Neural cell (in vitro differentiated cells): Measurements from ENCODE around the gene FBL. TPM values are rescaled to one million over a fixed set of nuclear protein-coding genes. Genes with fewer than 3 reads are reported as not detected.

Source experiments
- H2AFZ ChIP-seq: fragments of 200-600, 300-800 bp; sonication (generic), shearing (Covaris generic); 2 replicates; pipeline ENCODE4 v1.6.0; 2014; ENCODE audit warnings: low read depth, mild to moderate bottlenecking, antibody characterized with exemption, low read length, moderate library complexity
- H3F3A ChIP-seq: fragments of 200-600 bp; shearing (Covaris generic); 2 replicates; pipeline ENCODE4 v1.6.1; 2016; ENCODE audit warnings: mild to moderate bottlenecking, moderate library complexity, mixed read lengths, antibody characterized with exemption, low read length; ENCODE audit not compliant: insufficient read depth, poor library complexity, severe bottlenecking
- H3K27ac ChIP-seq: fragments of 200-600, 300-800 bp; sonication (generic), shearing (Covaris generic); 2 replicates; pipeline ENCODE4 v1.5.1; 2014; ENCODE audit warnings: mild to moderate bottlenecking, low read length, moderate library complexity
- H3K27me3 ChIP-seq: fragments of 300-800, 200-600 bp; sonication (generic), shearing (Covaris generic); 2 replicates; pipeline ENCODE4 v1.6.0; 2014; ENCODE audit warnings: mild to moderate bottlenecking, low read depth, low read length, moderate library complexity; ENCODE audit not compliant: insufficient read depth
- H3K36me3 ChIP-seq: fragments of 300-800, 200-600 bp; sonication (generic), shearing (Covaris generic); 2 replicates; pipeline ENCODE4 v1.5.1; 2014; ENCODE audit warnings: mild to moderate bottlenecking, antibody characterized with exemption, low read length, moderate library complexity; ENCODE audit not compliant: insufficient read depth
- H3K4me2 ChIP-seq: fragments of 300-800, 200-600 bp; sonication (generic), shearing (Covaris generic); 2 replicates; pipeline ENCODE4 v1.6.0; 2014; ENCODE audit warnings: mild to moderate bottlenecking, low read length
- H3K4me3 ChIP-seq: fragments of 300-800, 200-600 bp; sonication (generic), shearing (Covaris generic); 2 replicates; pipeline ENCODE4 v1.5.1; 2014; ENCODE audit warnings: mild to moderate bottlenecking, low read length, moderate library complexity
- H3K79me2 ChIP-seq: fragments of 200-600 bp; shearing (Covaris generic); replicated peaks from 2 replicates; pipeline ENCODE4 v1.6.0; 2014; ENCODE audit warnings: mild to moderate bottlenecking, low read length, moderate library complexity; ENCODE audit not compliant: insufficient read depth
- H3K9ac ChIP-seq: fragments of 300-800, 200-600 bp; sonication (generic), shearing (Covaris generic); 2 replicates; pipeline ENCODE4 v1.6.1; 2016; ENCODE audit warnings: mild to moderate bottlenecking, low read length, mixed read lengths
- H3K9me2 ChIP-seq: fragments of 200-600 bp; shearing (Covaris generic); 2 replicates; pipeline ENCODE4 v1.6.1; 2016; ENCODE audit warnings: mild to moderate bottlenecking, low read length, mixed read lengths; ENCODE audit not compliant: insufficient read depth
- H3K9me3 ChIP-seq: fragments of 200-600, 300-800 bp; sonication (generic), shearing (Covaris generic); 2 replicates; pipeline ENCODE4 v1.6.1; 2016; ENCODE audit warnings: mild to moderate bottlenecking, mixed run types, low read length, moderate library complexity, mixed read lengths
- H4K20me1 ChIP-seq: fragments of 200-600 bp; shearing (Covaris generic); 2 replicates; pipeline ENCODE4 v1.6.1; 2016; ENCODE audit warnings: mild to moderate bottlenecking, mixed run types; ENCODE audit not compliant: insufficient read depth
- EP300 ChIP-seq: fragments of 450-650 bp; conservative IDR thresholded peaks from 2 replicates; pipeline ENCODE4 v1.6.1; 2014; ENCODE audit warnings: antibody characterized with exemption, mild to moderate bottlenecking, moderate library complexity; ENCODE audit not compliant: poor library complexity, severe bottlenecking
- EZH2 ChIP-seq: fragments of 200-600, 300-800 bp; shearing (Covaris generic), sonication (generic); IDR thresholded peaks from 2 replicates; pipeline ENCODE4 v1.6.1; 2014; ENCODE audit warnings: antibody characterized with exemption, low read length, borderline replicate concordance, mild to moderate bottlenecking; ENCODE audit not compliant: insufficient read depth, poor library complexity, severe bottlenecking
- MXI1 ChIP-seq: fragments of 450-650 bp; conservative IDR thresholded peaks from 2 replicates; pipeline ENCODE4 v1.6.1; 2014; ENCODE audit warnings: antibody characterized with exemption, mild to moderate bottlenecking; ENCODE audit not compliant: poor library complexity, severe bottlenecking
- POLR2AphosphoS5 ChIP-seq: IDR thresholded peaks from 2 replicates; pipeline ENCODE4 v1.6.1; 2012
- RAD21 ChIP-seq: fragments of 450-650 bp; conservative IDR thresholded peaks from 2 replicates; pipeline ENCODE4 v1.6.1; 2014; ENCODE audit warnings: antibody characterized with exemption, mild to moderate bottlenecking, moderate library complexity
- SMC3 ChIP-seq: fragments of 450-650 bp; conservative IDR thresholded peaks from 2 replicates; pipeline ENCODE4 v1.6.1; 2014; ENCODE audit warnings: antibody characterized with exemption, mild to moderate bottlenecking, moderate library complexity; ENCODE audit not compliant: poor library complexity
- TAF1 ChIP-seq: IDR thresholded peaks from 2 replicates; pipeline ENCODE4 v1.6.1; 2012; ENCODE audit warnings: low read depth
- polyA plus RNA-seq: library from polyadenylated mRNA; depleted of rRNA; stranded (reverse); fragments of >200 nt; gene quantifications from 2 replicates; pipeline ENCODE4 v1.2.3, GENCODE V29; 2014
- TF ChIP-seq, protein P1 (sequence below): IDR thresholded peaks from 2 replicates; pipeline ENCODE4 v1.6.1; 2012; ENCODE audit warnings: borderline replicate concordance
- TF ChIP-seq, protein P2 (sequence below): fragments of 450-650 bp; IDR thresholded peaks from 2 replicates; pipeline ENCODE4 v1.5.1; 2014; ENCODE audit warnings: antibody characterized with exemption, mild to moderate bottlenecking, moderate library complexity; ENCODE audit not compliant: poor library complexity, severe bottlenecking

FBL gene
- polyA plus RNA-seq, 1 donor from 2014 or later, result 84.7 TPM

DNA sequence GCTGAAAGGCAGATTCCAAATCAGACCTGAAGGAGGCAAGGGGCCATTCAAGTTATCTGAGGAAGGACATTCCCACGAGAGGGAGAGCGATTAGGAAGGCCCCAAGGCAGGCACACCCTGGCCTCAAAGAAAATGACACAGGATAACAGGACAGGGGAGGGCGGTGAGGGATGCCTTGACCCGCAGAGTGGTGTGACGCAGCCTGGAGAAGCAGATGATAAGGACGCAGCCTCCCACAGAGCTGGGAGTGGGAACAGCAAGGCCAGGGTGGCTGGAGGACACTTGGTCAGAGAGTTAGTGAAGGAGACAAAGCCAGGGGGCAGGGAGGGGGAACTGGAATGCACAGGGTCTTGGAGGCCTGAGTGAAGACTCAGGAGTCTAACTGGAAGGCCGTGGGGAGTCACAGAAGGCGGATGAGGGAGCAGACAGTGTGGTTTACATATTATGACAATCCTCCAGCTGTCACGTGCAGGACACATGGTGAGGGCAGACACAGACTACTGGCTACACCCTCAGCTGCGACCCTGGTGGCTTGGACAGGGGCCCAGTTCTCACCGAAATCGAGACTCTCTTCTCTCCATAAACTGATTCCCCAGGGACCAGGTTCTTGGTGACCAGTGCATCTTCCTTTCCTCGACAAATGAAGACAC, 6.4 kb downstream of the FBL start:
- Histone ChIP-seq H3K4me3 (no peak overlapping the region), H2AFZ (no peak overlapping the region), H3K79me2 (peaks cover 28% of the 10 kb centered on the region), H3K9ac (no peak overlapping the region), H4K20me1 (no peaks in the 10 kb centered on the region), H3K36me3 (peaks cover 3% of the 10 kb centered on the region), H3K9me2 (no peaks in the 10 kb centered on the region), H3K4me2 (no peak overlapping the region), H3F3A (no peaks in the 10 kb centered on the region), H3K9me3 (no peaks in the 10 kb centered on the region), H3K27me3 (no peaks in the 10 kb centered on the region), H3K27ac (no peak overlapping the region)
- TF ChIP-seq RAD21, result no peak
- TF ChIP-seq TAF1, result no peak
- TF ChIP-seq EZH2, result no peak
- TF ChIP-seq POLR2AphosphoS5, result no peak
- TF ChIP-seq MXI1, result no peak
- TF ChIP-seq, protein P1, sequence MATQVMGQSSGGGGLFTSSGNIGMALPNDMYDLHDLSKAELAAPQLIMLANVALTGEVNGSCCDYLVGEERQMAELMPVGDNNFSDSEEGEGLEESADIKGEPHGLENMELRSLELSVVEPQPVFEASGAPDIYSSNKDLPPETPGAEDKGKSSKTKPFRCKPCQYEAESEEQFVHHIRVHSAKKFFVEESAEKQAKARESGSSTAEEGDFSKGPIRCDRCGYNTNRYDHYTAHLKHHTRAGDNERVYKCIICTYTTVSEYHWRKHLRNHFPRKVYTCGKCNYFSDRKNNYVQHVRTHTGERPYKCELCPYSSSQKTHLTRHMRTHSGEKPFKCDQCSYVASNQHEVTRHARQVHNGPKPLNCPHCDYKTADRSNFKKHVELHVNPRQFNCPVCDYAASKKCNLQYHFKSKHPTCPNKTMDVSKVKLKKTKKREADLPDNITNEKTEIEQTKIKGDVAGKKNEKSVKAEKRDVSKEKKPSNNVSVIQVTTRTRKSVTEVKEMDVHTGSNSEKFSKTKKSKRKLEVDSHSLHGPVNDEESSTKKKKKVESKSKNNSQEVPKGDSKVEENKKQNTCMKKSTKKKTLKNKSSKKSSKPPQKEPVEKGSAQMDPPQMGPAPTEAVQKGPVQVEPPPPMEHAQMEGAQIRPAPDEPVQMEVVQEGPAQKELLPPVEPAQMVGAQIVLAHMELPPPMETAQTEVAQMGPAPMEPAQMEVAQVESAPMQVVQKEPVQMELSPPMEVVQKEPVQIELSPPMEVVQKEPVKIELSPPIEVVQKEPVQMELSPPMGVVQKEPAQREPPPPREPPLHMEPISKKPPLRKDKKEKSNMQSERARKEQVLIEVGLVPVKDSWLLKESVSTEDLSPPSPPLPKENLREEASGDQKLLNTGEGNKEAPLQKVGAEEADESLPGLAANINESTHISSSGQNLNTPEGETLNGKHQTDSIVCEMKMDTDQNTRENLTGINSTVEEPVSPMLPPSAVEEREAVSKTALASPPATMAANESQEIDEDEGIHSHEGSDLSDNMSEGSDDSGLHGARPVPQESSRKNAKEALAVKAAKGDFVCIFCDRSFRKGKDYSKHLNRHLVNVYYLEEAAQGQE, result no peak
- TF ChIP-seq SMC3, result no peak
- TF ChIP-seq, protein P2, sequence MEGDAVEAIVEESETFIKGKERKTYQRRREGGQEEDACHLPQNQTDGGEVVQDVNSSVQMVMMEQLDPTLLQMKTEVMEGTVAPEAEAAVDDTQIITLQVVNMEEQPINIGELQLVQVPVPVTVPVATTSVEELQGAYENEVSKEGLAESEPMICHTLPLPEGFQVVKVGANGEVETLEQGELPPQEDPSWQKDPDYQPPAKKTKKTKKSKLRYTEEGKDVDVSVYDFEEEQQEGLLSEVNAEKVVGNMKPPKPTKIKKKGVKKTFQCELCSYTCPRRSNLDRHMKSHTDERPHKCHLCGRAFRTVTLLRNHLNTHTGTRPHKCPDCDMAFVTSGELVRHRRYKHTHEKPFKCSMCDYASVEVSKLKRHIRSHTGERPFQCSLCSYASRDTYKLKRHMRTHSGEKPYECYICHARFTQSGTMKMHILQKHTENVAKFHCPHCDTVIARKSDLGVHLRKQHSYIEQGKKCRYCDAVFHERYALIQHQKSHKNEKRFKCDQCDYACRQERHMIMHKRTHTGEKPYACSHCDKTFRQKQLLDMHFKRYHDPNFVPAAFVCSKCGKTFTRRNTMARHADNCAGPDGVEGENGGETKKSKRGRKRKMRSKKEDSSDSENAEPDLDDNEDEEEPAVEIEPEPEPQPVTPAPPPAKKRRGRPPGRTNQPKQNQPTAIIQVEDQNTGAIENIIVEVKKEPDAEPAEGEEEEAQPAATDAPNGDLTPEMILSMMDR, result no peak
- TF ChIP-seq EP300, result no peak

DNA sequence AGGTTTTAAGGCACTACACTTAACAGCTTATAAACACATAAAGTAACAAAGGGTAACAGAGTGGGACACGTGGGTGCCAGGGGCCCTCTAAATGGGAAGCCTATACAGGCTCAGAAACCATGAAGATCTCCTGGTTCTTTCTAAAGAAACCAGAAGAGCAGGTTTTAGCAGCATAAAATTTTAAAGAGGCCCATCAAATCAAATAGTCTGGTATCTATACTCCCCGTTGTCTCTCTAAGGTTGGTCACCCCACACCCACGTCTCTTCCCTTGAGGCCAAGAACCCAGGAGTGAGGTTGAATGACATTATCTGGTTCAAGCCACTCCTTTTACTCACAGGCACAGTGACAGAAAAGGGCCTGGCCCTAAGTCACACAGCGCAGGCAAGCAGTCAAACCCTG, 7.6 kb downstream of the FBL start:
- H3K27ac ChIP-seq, result no peak overlapping the region
- H3K27me3 ChIP-seq, result no peaks in the 10 kb centered on the region
- H3K4me3 ChIP-seq, result no peak overlapping the region
- H4K20me1 ChIP-seq, result no peaks in the 10 kb centered on the region
- H3K79me2 ChIP-seq, result peaks cover 16% of the 10 kb centered on the region
- no peaks in the 10 kb centered on the region for H3F3A ChIP-seq
- no peaks in the 10 kb centered on the region for H3K9me2 ChIP-seq
- no peak overlapping the region for H3K4me2 ChIP-seq
- peaks cover 4% of the 10 kb centered on the region for H3K36me3 ChIP-seq
- no peak overlapping the region for H3K9ac ChIP-seq
- TF ChIP-seq EP300 (no peak), POLR2AphosphoS5 (no peak), RAD21 (no peak)
- TF ChIP-seq, protein P1, result no peak
- no peaks in the 10 kb centered on the region for H3K9me3 ChIP-seq
- no peak overlapping the region for H2AFZ ChIP-seq
